Psoas muscle (tissue), 8 donors: ENCODE measurements around the gene CACNB2. TPM values are rescaled to one million over a fixed set of nuclear protein-coding genes. Genes with fewer than 3 reads are reported as not detected.

ENCODE experiments used
- ATAC-seq, 4 donors: fragments of 200-7000 bp; cut with Tn5 transposase; one replicate each; pipeline ENCODE4 v1.9.1; 2020; ENCODE audit warnings: moderate library complexity in 3 of 4, mild to moderate bottlenecking in 2 of 4
- DNase-seq, 2 donors: peaks; one replicate each; pipeline ENCODE4 v3.0.0-alpha.2; 2020
- H3K27ac ChIP-seq: fragments of 200-600 bp; one replicate; pipeline ENCODE4 v1.8.0; 2022
- H3K27me3 ChIP-seq, 3 donors: fragments of 200-600 bp in 1 of 3; one replicate each; pipeline versions ENCODE4 v1.6.1 to v1.8.0; 2013 to 2022; ENCODE audit warnings: low read length in 2 of 3, mild to moderate bottlenecking in 2 of 3, moderate library complexity in 1 of 3; ENCODE audit not compliant: insufficient read depth in 3 of 3
- H3K36me3 ChIP-seq, 2 donors: fragments of 200-600 bp in 1 of 2; one replicate each; pipeline versions ENCODE4 v1.6.1 to v1.8.0; 2013 to 2022; ENCODE audit warnings: low read depth in 1 of 2, mild to moderate bottlenecking in 1 of 2, moderate library complexity in 1 of 2; ENCODE audit not compliant: insufficient read depth in 1 of 2
- H3K4me1 ChIP-seq: fragments of 200-600 bp; one replicate; pipeline ENCODE4 v1.8.0; 2022
- H3K4me3 ChIP-seq: fragments of 200-600 bp; one replicate; pipeline ENCODE4 v1.8.0; 2022; ENCODE audit warnings: mild to moderate bottlenecking
- H3K9me3 ChIP-seq: fragments of 200-600 bp; one replicate; pipeline ENCODE4 v1.8.0; 2022
- CTCF ChIP-seq: fragments of 200-600 bp; IDR thresholded peaks from one replicate; pipeline ENCODE4 v1.8.0; 2022; ENCODE audit warnings: antibody characterized with exemption
- WGBS, 3 donors: extraction: QIAGEN DNeasy Blood & Tissue Kit; methylation state at CpG; one replicate each; pipeline versions ENCODE4 v1.1.6 to v1.1.7; 2013; 5-methylcytosine and 5-hydroxymethylcytosine counted together
- intact Hi-C, 2 donors: fragments of 100-400 bp; cut with DNase I; formaldehyde crosslinking; loops; one replicate each; pipeline versions ENCODE4 v1.11.0 to v1.14.2; 2022
- polyA plus RNA-seq, 3 donors: library from polyadenylated mRNA; stranded (reverse); fragments of 200-250 nt; gene quantifications; one replicate each; pipeline ENCODE4 v1.2.3, GENCODE V29; 2013
- total RNA-seq, 4 donors: library from RNA; stranded (reverse); fragmentation: NEBNext Ultra II Directional in 2 of 4; extraction: Animal tissue kit (Norgen Biotek cat#: 25700) in 2 of 4; gene quantifications; one replicate each; pipeline versions ENCODE4 v1.2.1 to v1.2.4, GENCODE V29; 2021 to 2023
- donor health status: healthy with polysubstance abuse.
- donor health status: DM: no; HTN: no; CAD: no; lungs with moderate emphysema.
- donor health status: Bipolar disorder and iron deficiency.
- donor health status: healthy.
- donor health status: DM: yes; HTN: yes; CAD: no.
- donor health status: DM: no; HTN: no; CAD: no.
- donor health status: DM: no; HTN: no; CAD: no.
- donor health status: DM: yes; HTN: yes; CAD: no.

CACNB2 gene
- total and polyA plus RNA-seq, 7 donors: 0.20 to 0.71 (median 0.43) TPM

GRCh38 chr10:18140957-18141845 is 977 bp downstream of the CACNB2 start:
- no peaks in the 10 kb centered on the region for H3K36me3 ChIP-seq
- no peak for TF ChIP-seq CTCF
- intact Hi-C loops: no loop called here
- H3K27me3 ChIP-seq: peaks cover 0 to 46% (median 2%) of the 10 kb centered on the region in 3 donors
- no peak overlapping the region for H3K27ac ChIP-seq
- WGBS, 3 donors: 5 to 7% (median 6%) methylated on average over 29 to 41 of the region's 41 CpGs
- peaks cover 5% of the 10 kb centered on the region for H3K4me1 ChIP-seq
- H3K9me3 ChIP-seq: no peaks in the 10 kb centered on the region
- peak overlapping the region; percentile 70 for H3K4me3 ChIP-seq
- peak in 1 of 4 donors; percentile 49 for ATAC-seq
- no peak for DNase-seq

- H3K4me1 ChIP-seq: peaks cover 5% of the 10 kb centered on the region
- intact Hi-C loops: no loop called here
- no peak overlapping the region for H3K4me3 ChIP-seq
These were observed 1.9 kb downstream of the CACNB2 start for GRCh38 chr10:18142151-18142550.

DNA sequence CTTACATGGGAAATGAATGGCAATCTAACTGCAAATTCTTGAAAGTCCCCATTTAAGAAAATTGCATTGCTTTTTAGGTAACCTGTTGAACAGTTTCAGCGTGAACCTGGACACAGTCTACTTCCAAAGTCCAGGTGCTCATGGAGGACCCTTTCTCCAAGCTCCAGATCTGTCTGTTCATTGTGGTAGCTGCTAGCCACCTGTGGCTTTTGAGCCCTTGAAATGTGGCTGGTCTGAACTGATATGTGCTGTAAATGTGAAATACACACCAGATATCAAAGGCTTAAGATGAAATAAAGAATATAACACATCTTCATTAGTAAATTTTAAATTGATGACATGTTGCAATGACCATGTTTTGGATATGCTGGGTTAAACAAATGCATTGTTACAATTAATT is 4.2 kb downstream of the CACNB2 start:
- peaks cover 5% of the 10 kb centered on the region for H3K4me1 ChIP-seq
- no peak for TF ChIP-seq CTCF

More at GRCh38 chr10:18142151-18142550, 1.9 kb downstream of the CACNB2 start:
- no peak for TF ChIP-seq CTCF
- no peak for ATAC-seq
- peaks cover 0 to 46% (median 2%) of the 10 kb centered on the region in 3 donors for H3K27me3 ChIP-seq
- WGBS, 3 donors: 61 to 72% (median 65%) methylated on average over 4 of the region's 4 CpGs
- DNase-seq: no peak
- no peaks in the 10 kb centered on the region for H3K36me3 ChIP-seq
- no peaks in the 10 kb centered on the region for H3K9me3 ChIP-seq
- H3K27ac ChIP-seq: no peak overlapping the region

DNA sequence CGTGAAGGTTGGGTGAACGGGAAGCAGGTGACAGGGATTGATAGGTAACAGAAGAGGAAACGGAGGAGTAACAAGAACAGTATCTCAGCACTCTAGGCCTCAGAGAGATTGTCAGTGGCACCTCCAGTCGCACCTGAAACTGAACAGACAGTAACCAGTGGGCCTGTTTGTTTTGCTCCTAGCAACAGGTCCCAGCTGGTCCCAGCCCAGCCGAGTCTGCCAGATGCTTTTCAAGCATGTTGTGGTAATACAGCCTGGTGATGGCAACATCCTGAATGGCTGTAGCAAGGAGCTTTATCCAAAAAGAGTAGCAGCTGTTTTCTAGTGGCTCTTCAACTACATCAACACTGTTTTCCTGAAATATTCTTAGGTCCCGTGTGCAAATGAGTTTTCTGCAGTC is 4.7 kb downstream of the CACNB2 start:
- ATAC-seq: no peak
- H3K4me1 ChIP-seq: peaks cover 5% of the 10 kb centered on the region
- peaks cover 0 to 31% (median 2%) of the 10 kb centered on the region in 3 donors for H3K27me3 ChIP-seq
- intact Hi-C loops: no loop called here
- TF ChIP-seq CTCF: no peak
- no peaks in the 10 kb centered on the region for H3K36me3 ChIP-seq
- no peaks in the 10 kb centered on the region for H3K9me3 ChIP-seq
- DNase-seq: no peak
- H3K4me3 ChIP-seq: no peak overlapping the region
- H3K27ac ChIP-seq: no peak overlapping the region
- 36 to 37% (median 37%) methylated on average over 6 of the region's 6 CpGs for WGBS, 3 donors

More for the DNA sequence above, 4.2 kb downstream of the CACNB2 start:
- intact Hi-C loops: no loop called here
- Histone ChIP-seq H3K36me3 (no peaks in the 10 kb centered on the region), H3K27ac (no peak overlapping the region), H3K9me3 (no peaks in the 10 kb centered on the region), H3K4me3 (no peak overlapping the region), H3K27me3 (peaks cover 0 to 36% (median 2%) of the 10 kb centered on the region in 3 donors)
- ATAC-seq: no peak
- DNase-seq: no peak
- 87 to 93% (median 88%) methylated on average over 1 of the region's 1 CpG for WGBS, 3 donors
